Glutamatergic neuron (in vitro differentiated cells): ENCODE measurements around the gene PISD. TPM values are rescaled to one million over a fixed set of nuclear protein-coding genes. Genes with fewer than 3 reads are reported as not detected.
"Not testable (repeated sequence)": the region's sequence is repeated elsewhere in the genome, so short reads cannot be mapped to it uniquely, and the experiment has no call there.

Source experiments
- DNase-seq: peaks from one replicate; pipeline ENCODE4 v3.0.0; 2022
- H3K27ac Mint-ChIP-seq: one replicate; pipeline ENCODE4 v1.8.0; 2020; ENCODE audit warnings: mild to moderate bottlenecking, mixed read lengths, inconsistent platforms; ENCODE audit not compliant: unreplicated experiment
- H3K27me3 Mint-ChIP-seq: one replicate; pipeline ENCODE4 v1.8.0; 2020; ENCODE audit warnings: mild to moderate bottlenecking, moderate library complexity, mixed read lengths, inconsistent platforms; ENCODE audit not compliant: unreplicated experiment
- H3K36me3 Mint-ChIP-seq: one replicate; pipeline ENCODE4 v1.8.0; 2020; ENCODE audit warnings: mild to moderate bottlenecking, mixed read lengths, inconsistent platforms; ENCODE audit not compliant: unreplicated experiment
- H3K4me1 Mint-ChIP-seq: one replicate; pipeline ENCODE4 v1.8.0; 2020; ENCODE audit warnings: mild to moderate bottlenecking, low read depth, mixed read lengths, inconsistent platforms; ENCODE audit not compliant: unreplicated experiment
- H3K4me3 Mint-ChIP-seq: one replicate; pipeline ENCODE4 v1.8.0; 2020; ENCODE audit warnings: mild to moderate bottlenecking, mixed read lengths, inconsistent platforms; ENCODE audit not compliant: unreplicated experiment
- H3K9me3 Mint-ChIP-seq: one replicate; pipeline ENCODE4 v1.8.0; 2020; ENCODE audit warnings: mild to moderate bottlenecking, moderate library complexity, mixed read lengths, inconsistent platforms; ENCODE audit not compliant: unreplicated experiment
- CTCF ChIP-seq: fragments of 200-600 bp; sonication (generic); IDR thresholded peaks from one replicate; pipeline ENCODE4 v1.5.0; 2021; ENCODE audit not compliant: partially characterized antibody, unreplicated experiment
- total RNA-seq: library from RNA; stranded (reverse); fragmentation: NEBNext Ultra II Directional; extraction: Animal tissue kit (Norgen Biotek cat#: 25700); gene quantifications from one replicate; pipeline ENCODE4 v1.2.1, GENCODE V29; 2021; ENCODE audit not compliant: unreplicated experiment

PISD gene
- total RNA-seq, 1 donor from 2014 or later = 60.9 TPM

- H3K27me3 Mint-ChIP-seq = peaks cover 5% of the 10 kb centered on the region
- H3K4me3 Mint-ChIP-seq = no peak overlapping the region
- no peak for TF ChIP-seq CTCF
- H3K4me1 Mint-ChIP-seq = no peaks in the 10 kb centered on the region
- no peaks in the 10 kb centered on the region for H3K36me3 Mint-ChIP-seq
- peaks cover 4% of the 10 kb centered on the region for H3K9me3 Mint-ChIP-seq
- no peak overlapping the region for H3K27ac Mint-ChIP-seq
- DNase-seq = no peak
Measured at GRCh38 chr22:31681349-31682345, 19.6 kb upstream of the PISD start.

GRCh38 chr22:31680861-31681341 is 18.9 kb upstream of the PISD start:
- no peak for DNase-seq
- Mint-ChIP-seq H3K4me1 (no peaks in the 10 kb centered on the region), H3K36me3 (no peaks in the 10 kb centered on the region), H3K27me3 (peaks cover 5% of the 10 kb centered on the region), H3K9me3 (peaks cover 4% of the 10 kb centered on the region), H3K27ac (no peak overlapping the region), H3K4me3 (no peak overlapping the region)
- TF ChIP-seq CTCF = no peak

GRCh38 chr22:31678748-31679147 is 16.7 kb upstream of the PISD start:
- Mint-ChIP-seq H3K4me3 (no peak overlapping the region), H3K4me1 (no peaks in the 10 kb centered on the region), H3K36me3 (no peaks in the 10 kb centered on the region), H3K27ac (no peak overlapping the region), H3K9me3 (no peaks in the 10 kb centered on the region), H3K27me3 (peaks cover 2% of the 10 kb centered on the region)
- no peak for DNase-seq
- TF ChIP-seq CTCF = no peak

GRCh38 chr22:31676700-31677099 is 14.7 kb upstream of the PISD start:
- Mint-ChIP-seq H3K27ac (peak overlapping the region; percentile 22), H3K27me3 (peaks cover 2% of the 10 kb centered on the region), H3K4me1 (no peaks in the 10 kb centered on the region), H3K4me3 (peak overlapping the region; percentile 90), H3K36me3 (no peaks in the 10 kb centered on the region), H3K9me3 (no peaks in the 10 kb centered on the region)
- peak; percentile 82 for DNase-seq
- no peak for TF ChIP-seq CTCF

- not testable (repeated sequence) for H3K27ac Mint-ChIP-seq, DNase-seq, H3K9me3 Mint-ChIP-seq, H3K27me3 Mint-ChIP-seq, H3K36me3 Mint-ChIP-seq, H3K4me3 Mint-ChIP-seq, H3K4me1 Mint-ChIP-seq
Measured at GRCh38 chr22:31674219-31674618, 12.2 kb upstream of the PISD start.

- not testable (repeated sequence) for H3K4me3 Mint-ChIP-seq, H3K36me3 Mint-ChIP-seq, H3K9me3 Mint-ChIP-seq, H3K27ac Mint-ChIP-seq, H3K4me1 Mint-ChIP-seq, H3K27me3 Mint-ChIP-seq, DNase-seq
Measured at GRCh38 chr22:31668849-31669248, 6.8 kb upstream of the PISD start.
